Left ventricle myocardium inferior (tissue), 1 donor: ENCODE data around the gene BTBD9. TPM values are rescaled to one million over a fixed set of nuclear protein-coding genes. Genes with fewer than 3 reads are reported as not detected.
A peak's percentile ranks its signal among the peaks of the same experiment; 100 is the strongest.

Experiments
- DNase-seq: peaks from one replicate; pipeline ENCODE4 v3.0.0-alpha.2; 2020
- H3K27ac ChIP-seq: fragments of 200-600 bp; replicated peaks from 2 replicates; pipeline ENCODE4 v1.8.0; 2021
- H3K27me3 ChIP-seq: fragments of 200-600 bp; 2 replicates; pipeline ENCODE4 v1.8.0; 2021; ENCODE audit warnings: low read depth
- H3K36me3 ChIP-seq: fragments of 200-600 bp; 2 replicates; pipeline ENCODE4 v1.8.0; 2021
- H3K4me1 ChIP-seq: fragments of 200-600 bp; 2 replicates; pipeline ENCODE4 v1.8.0; 2021
- H3K4me3 ChIP-seq: fragments of 200-600 bp; 2 replicates; pipeline ENCODE4 v1.8.0; 2021; ENCODE audit warnings: mild to moderate bottlenecking, moderate library complexity
- H3K9me3 ChIP-seq: fragments of 200-600 bp; replicated peaks from 2 replicates; pipeline ENCODE4 v1.8.0; 2021
- intact Hi-C: fragments of 100-400 bp; cut with micrococcal nuclease; formaldehyde crosslinking; loops from one replicate; pipeline ENCODE4 v1.11.0; 2022
- total RNA-seq: library from RNA; stranded (reverse); fragmentation: NEBNext Ultra II Directional; extraction: Animal tissue kit (Norgen Biotek cat#: 25700); gene quantifications from one replicate; pipeline ENCODE4 v1.2.1, GENCODE V29; 2021
- TF ChIP-seq, protein P1 (sequence below): fragments of 200-600 bp; IDR thresholded peaks from 2 replicates; pipeline ENCODE4 v1.8.0; 2021; ENCODE audit warnings: antibody characterized with exemption, mild to moderate bottlenecking, borderline replicate concordance
- donor health status: DM: no; HTN: yes; CAD: no; lungs with severe emphysema.

Gene BTBD9
- total RNA-seq, 1 donor from 2014 or later = 16.5 TPM

DNA sequence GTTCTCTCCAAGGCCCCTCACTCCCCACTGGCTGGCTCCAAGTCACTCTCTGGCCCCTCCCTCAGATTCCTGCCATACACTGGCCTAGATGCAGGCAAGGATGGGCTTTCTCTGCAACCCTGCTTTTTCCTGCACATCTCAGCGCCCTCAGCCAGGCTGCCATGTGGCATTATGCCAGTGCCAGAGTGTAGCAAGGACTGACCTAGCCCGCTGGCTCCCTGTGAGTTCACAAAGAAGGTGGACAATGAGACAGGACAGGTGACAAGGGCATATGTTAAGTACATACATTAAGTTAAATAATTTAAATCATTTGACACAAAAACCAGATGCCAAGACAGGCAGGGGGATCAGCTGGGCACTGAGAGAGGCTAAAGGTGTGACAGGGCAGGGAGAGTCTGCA is 425.6 kb downstream of the BTBD9 start:
- Histone ChIP-seq H3K4me3 (no peak overlapping the region), H3K9me3 (no peaks in the 10 kb centered on the region), H3K27ac (peak overlapping the region; percentile 60), H3K27me3 (no peaks in the 10 kb centered on the region), H3K4me1 (peaks cover 42% of the 10 kb centered on the region), H3K36me3 (no peaks in the 10 kb centered on the region)
- TF ChIP-seq, protein P1, sequence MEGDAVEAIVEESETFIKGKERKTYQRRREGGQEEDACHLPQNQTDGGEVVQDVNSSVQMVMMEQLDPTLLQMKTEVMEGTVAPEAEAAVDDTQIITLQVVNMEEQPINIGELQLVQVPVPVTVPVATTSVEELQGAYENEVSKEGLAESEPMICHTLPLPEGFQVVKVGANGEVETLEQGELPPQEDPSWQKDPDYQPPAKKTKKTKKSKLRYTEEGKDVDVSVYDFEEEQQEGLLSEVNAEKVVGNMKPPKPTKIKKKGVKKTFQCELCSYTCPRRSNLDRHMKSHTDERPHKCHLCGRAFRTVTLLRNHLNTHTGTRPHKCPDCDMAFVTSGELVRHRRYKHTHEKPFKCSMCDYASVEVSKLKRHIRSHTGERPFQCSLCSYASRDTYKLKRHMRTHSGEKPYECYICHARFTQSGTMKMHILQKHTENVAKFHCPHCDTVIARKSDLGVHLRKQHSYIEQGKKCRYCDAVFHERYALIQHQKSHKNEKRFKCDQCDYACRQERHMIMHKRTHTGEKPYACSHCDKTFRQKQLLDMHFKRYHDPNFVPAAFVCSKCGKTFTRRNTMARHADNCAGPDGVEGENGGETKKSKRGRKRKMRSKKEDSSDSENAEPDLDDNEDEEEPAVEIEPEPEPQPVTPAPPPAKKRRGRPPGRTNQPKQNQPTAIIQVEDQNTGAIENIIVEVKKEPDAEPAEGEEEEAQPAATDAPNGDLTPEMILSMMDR = no peak
- no peak for DNase-seq
- intact Hi-C loops = no loop called here

DNA sequence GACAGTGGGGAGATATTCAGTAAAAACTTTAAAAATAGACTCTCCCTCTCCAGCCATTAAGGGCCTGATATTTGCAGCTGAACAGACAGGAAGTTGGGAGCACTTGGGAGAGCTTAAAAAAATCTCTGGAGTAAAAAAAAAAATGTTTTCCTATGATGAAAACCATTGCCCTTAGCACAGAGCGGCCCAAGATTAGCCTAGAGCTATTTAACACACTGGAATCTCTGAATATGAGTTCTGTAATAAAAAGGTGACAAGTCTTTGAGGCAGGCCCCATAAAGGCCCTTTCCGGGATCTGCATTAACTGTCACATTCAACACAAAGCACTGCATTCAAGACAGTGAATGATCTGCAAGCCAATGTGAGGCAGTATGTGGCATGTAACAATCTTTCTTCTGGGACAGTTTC is 426.5 kb downstream of the BTBD9 start:
- TF ChIP-seq, protein P1 = no peak
- intact Hi-C loops = no loop called here
- peak overlapping the region; percentile 60 for H3K27ac ChIP-seq
- H3K4me1 ChIP-seq = peaks cover 45% of the 10 kb centered on the region
- H3K36me3 ChIP-seq = no peaks in the 10 kb centered on the region
- no peak overlapping the region for H3K4me3 ChIP-seq
- H3K27me3 ChIP-seq = no peaks in the 10 kb centered on the region
- DNase-seq = no peak
- no peaks in the 10 kb centered on the region for H3K9me3 ChIP-seq

DNA sequence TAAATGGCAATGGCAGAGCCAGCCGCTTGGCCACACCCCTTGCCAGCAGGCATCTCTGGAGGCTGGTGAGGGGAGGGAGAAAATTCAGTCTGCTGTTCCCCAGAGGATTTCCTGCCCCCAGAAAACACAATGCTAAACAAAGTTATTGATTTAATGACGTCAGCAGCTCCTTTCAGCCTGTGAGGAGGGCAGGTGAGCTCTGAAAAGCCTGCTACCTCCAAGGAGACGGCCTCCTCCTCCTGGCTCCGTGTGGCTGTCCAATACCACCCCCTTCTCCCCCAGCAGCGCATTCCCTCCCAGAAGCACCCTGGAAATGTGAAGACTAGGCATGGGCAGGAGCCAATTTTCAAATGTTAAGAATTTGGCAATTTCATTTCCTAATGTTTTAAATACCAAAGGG is 427.1 kb downstream of the BTBD9 start:
- Histone ChIP-seq H3K9me3 (no peaks in the 10 kb centered on the region), H3K27ac (peak overlapping the region; percentile 60), H3K36me3 (no peaks in the 10 kb centered on the region), H3K4me3 (no peak overlapping the region), H3K4me1 (peaks cover 45% of the 10 kb centered on the region), H3K27me3 (no peaks in the 10 kb centered on the region)
- intact Hi-C loops = no loop called here
- no peak for DNase-seq
- TF ChIP-seq, protein P1 = no peak

DNA sequence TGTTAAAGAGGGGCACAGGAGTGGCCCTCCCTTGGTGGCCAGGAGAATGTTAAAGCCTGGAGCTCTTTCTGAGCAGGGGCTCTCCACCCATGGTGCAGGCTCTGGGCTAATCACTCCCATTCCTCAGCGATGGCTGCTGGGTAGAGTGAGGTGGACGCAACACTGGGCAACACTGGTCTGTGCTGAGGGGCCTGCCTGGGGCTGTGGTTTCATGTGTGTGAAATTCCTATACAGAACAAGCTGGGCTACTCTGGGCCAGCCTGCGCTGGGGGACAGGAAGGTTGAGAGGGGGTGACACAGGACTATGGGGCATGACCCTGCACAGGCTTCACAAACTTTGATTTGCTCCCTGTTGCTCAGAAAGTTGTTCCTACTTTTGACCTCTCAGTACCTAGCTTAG is 427.6 kb downstream of the BTBD9 start:
- H3K27me3 ChIP-seq = no peaks in the 10 kb centered on the region
- peaks cover 45% of the 10 kb centered on the region for H3K4me1 ChIP-seq
- H3K4me3 ChIP-seq = no peak overlapping the region
- DNase-seq = no peak
- intact Hi-C loops = no loop called here
- H3K9me3 ChIP-seq = no peaks in the 10 kb centered on the region
- H3K27ac ChIP-seq = peak overlapping the region; percentile 60
- no peaks in the 10 kb centered on the region for H3K36me3 ChIP-seq
- TF ChIP-seq, protein P1 = no peak

DNA sequence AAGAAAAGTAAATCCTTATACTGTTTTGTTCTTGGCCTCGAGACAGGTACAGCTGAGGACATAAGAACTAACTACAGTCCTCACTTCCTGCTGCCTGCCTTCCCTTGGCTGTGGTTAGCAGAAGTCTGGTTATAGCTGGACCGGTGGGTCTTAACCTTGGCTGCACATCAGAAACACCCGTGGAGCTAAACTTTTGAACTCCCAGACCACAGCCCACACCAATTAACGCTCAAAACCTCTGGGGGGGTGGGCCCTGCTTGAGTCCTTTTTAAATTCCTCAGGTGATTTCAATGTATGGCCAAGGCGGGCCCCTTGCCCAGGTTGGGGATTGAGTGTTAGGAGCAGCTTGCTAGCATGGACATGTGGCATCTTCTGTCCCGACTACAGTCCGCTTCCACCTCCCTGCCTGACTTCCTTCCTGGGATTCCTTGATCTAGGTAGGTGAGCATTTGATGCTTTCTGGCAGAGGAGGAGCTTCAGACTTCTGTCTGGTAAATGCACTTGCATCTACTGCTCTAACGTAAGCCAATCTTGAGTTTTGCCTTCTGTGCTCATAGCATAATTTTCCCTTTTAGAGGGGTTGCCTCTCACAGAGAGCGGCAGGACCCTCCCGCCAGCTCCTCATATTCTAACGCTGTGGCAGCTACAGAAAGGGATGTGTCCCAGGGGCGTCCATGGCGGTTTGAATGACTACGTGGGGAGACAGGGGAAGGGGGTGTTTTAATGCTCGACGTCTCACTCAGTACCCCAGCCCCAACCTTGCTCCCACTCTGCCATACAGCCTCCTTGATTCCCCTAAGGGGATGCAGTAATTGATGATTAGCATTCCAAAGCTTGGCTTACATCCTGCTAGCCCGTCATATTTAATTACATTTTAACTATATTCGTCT is 430.1 kb downstream of the BTBD9 start:
- TF ChIP-seq, protein P1 = no peak
- Histone ChIP-seq H3K27me3 (no peaks in the 10 kb centered on the region), H3K36me3 (no peaks in the 10 kb centered on the region), H3K27ac (no peak overlapping the region), H3K4me3 (no peak overlapping the region), H3K4me1 (peaks cover 43% of the 10 kb centered on the region), H3K9me3 (no peaks in the 10 kb centered on the region)
- intact Hi-C loops = no loop called here
- no peak for DNase-seq
